ENCODE measurements around the gene WIF1. TPM values are rescaled to one million over a fixed set of nuclear protein-coding genes. Genes with fewer than 3 reads are reported as not detected.

WIF1 gene
- total RNA-seq, 1 donor from 2014 or later, result not detected

GRCh38 chr12:65125975-65126374 lies 4.9 kb upstream of the WIF1 start:
- TF ChIP-seq CTCF (IDR thresholded peaks at IDR 0.05; ENCODE audit: insufficient read depth, low read length, poor library complexity, severe bottlenecking), result no peak
- Histone ChIP-seq H3K27me3 (ENCODE audit: control insufficient read depth, insufficient read depth, low read length) (peaks cover 26% of the 10 kb centered on the region), H3K4me3 (ENCODE audit: low read depth, low read length) (no peak overlapping the region), H3K36me3 (ENCODE audit: control insufficient read depth, insufficient read depth, low read length) (no peaks in the 10 kb centered on the region)
- no peak for DNase-seq (ENCODE audit: low read depth)

DNA sequence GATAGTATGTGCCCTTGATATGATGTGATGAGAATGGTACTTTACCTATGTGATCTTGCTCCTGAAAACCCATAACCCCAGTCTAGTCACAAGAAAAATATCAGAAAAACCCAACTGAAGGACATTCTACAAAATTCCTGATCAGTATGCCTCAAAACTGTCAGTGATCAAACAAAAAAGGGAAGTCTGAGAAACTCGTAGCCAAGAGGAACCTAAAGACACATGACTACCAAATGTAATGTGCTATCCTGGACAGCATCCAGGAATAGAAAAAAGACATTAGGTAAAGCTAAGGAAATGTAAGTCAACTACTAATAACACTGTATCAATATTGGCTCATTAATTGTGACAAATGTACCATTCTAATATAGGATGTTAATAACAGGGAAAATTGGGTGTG lies 4.1 kb upstream of the WIF1 start:
- peaks cover 31% of the 10 kb centered on the region for H3K27me3 ChIP-seq (ENCODE audit: control insufficient read depth, insufficient read depth, low read length)
- no peak for TF ChIP-seq CTCF (IDR thresholded peaks at IDR 0.05; ENCODE audit: insufficient read depth, low read length, poor library complexity, severe bottlenecking)
- no peak overlapping the region for H3K4me3 ChIP-seq (ENCODE audit: low read depth, low read length)
- H3K36me3 ChIP-seq (ENCODE audit: control insufficient read depth, insufficient read depth, low read length), result no peaks in the 10 kb centered on the region
- DNase-seq (ENCODE audit: low read depth), result no peak

GRCh38 chr12:65123435-65124063 lies 2.4 kb upstream of the WIF1 start:
- Histone ChIP-seq H3K36me3 (ENCODE audit: control insufficient read depth, insufficient read depth, low read length) (no peaks in the 10 kb centered on the region), H3K27me3 (ENCODE audit: control insufficient read depth, insufficient read depth, low read length) (peaks cover 31% of the 10 kb centered on the region), H3K4me3 (ENCODE audit: low read depth, low read length) (no peak overlapping the region)
- DNase-seq (ENCODE audit: low read depth), result no peak
- TF ChIP-seq CTCF (IDR thresholded peaks at IDR 0.05; ENCODE audit: insufficient read depth, low read length, poor library complexity, severe bottlenecking), result peak; percentile 76

DNA sequence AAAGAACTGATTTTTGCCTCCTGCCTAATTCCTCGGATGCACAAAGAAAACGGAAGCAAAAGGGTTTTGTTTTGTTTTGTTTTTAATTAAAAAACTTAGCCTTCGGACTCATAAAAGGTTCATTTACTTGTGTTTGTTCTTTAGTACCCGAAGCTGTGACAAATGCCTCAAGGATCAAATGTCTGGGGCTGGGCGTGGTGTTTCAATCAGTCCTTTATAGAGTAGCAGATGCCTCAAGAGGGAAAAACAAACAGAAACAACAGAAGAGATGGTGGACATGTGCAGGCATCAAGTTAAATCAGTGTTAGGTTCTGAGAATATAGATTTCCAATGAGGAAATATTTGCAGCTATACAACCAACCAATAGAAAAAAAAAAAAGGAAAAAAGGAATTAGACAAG lies 1.6 kb upstream of the WIF1 start:
- peaks cover 32% of the 10 kb centered on the region for H3K27me3 ChIP-seq (ENCODE audit: control insufficient read depth, insufficient read depth, low read length)
- no peak for DNase-seq (ENCODE audit: low read depth)
- TF ChIP-seq CTCF (IDR thresholded peaks at IDR 0.05; ENCODE audit: insufficient read depth, low read length, poor library complexity, severe bottlenecking), result no peak
- no peaks in the 10 kb centered on the region for H3K36me3 ChIP-seq (ENCODE audit: control insufficient read depth, insufficient read depth, low read length)
- H3K4me3 ChIP-seq (ENCODE audit: low read depth, low read length), result no peak overlapping the region

DNA sequence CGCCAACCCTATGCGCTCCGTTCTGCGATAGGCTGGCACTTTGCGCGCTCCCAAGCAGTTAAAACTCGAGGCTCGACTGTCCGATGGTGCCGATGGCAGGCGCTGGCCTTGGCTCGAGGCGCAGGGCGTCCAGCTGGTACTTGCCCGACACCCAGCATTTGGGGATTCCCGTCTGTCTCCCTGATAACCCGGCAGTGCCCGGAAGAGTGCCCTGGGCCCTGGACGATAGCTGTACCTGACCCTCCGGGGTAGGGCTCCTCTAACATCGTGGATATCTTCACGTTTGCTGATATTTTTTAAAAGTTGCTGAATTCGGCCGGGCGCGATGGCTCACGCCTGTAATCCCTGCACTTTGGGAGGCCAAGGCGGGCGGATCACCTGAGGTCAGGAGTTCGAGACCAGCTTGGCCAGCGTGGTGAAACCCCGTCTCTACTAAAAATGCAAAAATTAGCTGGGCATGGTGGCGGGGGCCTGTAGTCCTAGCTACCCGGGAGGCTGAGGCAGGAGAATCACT lies 908 bp upstream of the WIF1 start:
- Histone ChIP-seq H3K4me3 (ENCODE audit: low read depth, low read length) (no peak overlapping the region), H3K27me3 (ENCODE audit: control insufficient read depth, insufficient read depth, low read length) (peaks cover 34% of the 10 kb centered on the region), H3K36me3 (ENCODE audit: control insufficient read depth, insufficient read depth, low read length) (no peaks in the 10 kb centered on the region)
- no peak for TF ChIP-seq CTCF (IDR thresholded peaks at IDR 0.05; ENCODE audit: insufficient read depth, low read length, poor library complexity, severe bottlenecking)
- DNase-seq (ENCODE audit: low read depth), result no peak

DNA sequence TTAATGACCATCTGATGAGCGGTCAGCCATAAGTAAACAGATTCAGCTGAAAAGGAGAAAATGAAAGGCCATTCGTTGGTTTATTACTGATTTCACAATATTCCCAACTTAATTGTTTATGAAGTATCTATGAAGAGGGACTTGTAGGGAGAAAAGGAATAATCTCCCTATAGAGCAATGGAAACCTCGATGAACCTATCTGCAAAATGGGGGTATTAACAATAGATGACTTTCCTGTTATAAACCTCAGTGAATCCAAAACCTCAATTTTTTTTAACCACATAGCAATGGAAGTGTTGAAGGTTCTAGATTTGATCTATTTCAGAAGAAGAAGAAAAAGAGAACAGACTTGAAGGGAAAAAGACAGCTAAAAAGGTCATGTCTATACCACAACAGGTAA lies 2.0 kb downstream of the WIF1 start:
- Histone ChIP-seq H3K4me3 (ENCODE audit: low read depth, low read length) (no peak overlapping the region), H3K36me3 (ENCODE audit: control insufficient read depth, insufficient read depth, low read length) (no peaks in the 10 kb centered on the region), H3K27me3 (ENCODE audit: control insufficient read depth, insufficient read depth, low read length) (peaks cover 27% of the 10 kb centered on the region)
- DNase-seq (ENCODE audit: low read depth), result no peak
- TF ChIP-seq CTCF (IDR thresholded peaks at IDR 0.05; ENCODE audit: insufficient read depth, low read length, poor library complexity, severe bottlenecking), result no peak
